HG03108 (cell line): Measurements from ENCODE around the gene FBXW10.
"Not testable (repeated sequence)": the region's sequence is repeated elsewhere in the genome, so short reads cannot be mapped to it uniquely, and the experiment has no call there.

Source experiments
- ATAC-seq: cut with Tn5 transposase; IDR thresholded peaks from one replicate; pipeline ENCODE4 v1.9.1; 2021; ENCODE audit warnings: moderate library complexity; ENCODE audit not compliant: unreplicated experiment

Gene FBXW10

DNA sequence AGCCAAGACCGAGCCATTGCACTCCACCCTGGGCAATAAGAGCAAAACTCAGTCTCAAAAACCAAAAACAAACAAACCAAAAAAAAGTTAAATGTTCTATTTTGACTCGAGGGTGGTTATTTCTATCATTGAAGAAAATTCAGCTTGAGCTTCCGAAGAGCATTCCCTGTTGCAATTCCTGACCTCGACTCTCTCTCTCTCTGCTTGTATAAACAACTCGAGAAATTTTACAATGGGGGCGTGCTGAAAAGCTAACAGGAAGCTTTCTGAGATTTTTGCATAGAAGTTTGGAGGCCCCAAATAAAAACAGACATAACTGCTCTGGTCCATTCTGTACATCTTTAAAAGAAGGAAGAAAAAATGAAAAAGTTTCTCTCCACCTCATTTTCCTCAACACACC lies 3.6 kb downstream of the FBXW10 start:
- not testable (repeated sequence) for ATAC-seq

DNA sequence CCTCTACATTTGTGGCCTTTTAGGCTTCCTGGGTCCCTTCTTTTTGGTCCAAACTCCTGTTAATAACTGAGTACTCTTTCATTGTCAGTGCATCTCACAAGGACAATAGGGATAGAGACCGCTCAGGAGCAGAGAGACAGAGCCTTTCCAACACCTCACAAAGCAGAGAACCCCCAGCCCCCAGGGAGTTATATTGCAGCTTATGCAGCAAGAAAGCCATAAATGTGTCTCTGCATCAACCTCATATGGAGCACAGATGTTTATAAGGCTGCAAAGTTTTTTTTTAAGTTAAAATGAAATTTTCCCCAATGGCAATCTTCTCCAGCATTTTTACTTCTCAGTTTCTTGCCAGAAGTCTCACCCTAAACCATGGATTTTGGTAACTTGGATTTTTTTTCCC lies 6.4 kb downstream of the FBXW10 start:
- ATAC-seq: not testable (repeated sequence)

- not testable (repeated sequence) for ATAC-seq
Measured at GRCh38 chr17:18753829-18754409, 10.1 kb downstream of the FBXW10 start.

DNA sequence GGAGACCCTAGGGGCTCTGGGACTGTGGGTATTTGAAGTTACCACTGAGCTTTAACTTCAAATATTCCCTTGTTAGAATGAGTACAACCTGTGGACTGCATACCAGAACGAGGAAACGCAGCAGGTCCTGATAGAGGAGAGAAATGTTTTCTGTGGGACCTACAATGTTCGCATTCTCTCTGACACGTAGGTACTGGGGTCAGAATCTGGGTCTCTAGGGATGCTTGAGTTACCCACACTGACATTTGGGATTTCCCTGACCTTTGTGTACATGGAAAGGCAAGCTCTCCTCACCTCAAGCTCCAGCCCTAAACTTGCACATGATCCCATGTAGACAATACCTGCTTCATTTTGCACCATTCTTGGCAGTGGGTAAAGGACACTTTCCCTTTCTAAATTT lies 12.1 kb downstream of the FBXW10 start:
- not testable (repeated sequence) for ATAC-seq

DNA sequence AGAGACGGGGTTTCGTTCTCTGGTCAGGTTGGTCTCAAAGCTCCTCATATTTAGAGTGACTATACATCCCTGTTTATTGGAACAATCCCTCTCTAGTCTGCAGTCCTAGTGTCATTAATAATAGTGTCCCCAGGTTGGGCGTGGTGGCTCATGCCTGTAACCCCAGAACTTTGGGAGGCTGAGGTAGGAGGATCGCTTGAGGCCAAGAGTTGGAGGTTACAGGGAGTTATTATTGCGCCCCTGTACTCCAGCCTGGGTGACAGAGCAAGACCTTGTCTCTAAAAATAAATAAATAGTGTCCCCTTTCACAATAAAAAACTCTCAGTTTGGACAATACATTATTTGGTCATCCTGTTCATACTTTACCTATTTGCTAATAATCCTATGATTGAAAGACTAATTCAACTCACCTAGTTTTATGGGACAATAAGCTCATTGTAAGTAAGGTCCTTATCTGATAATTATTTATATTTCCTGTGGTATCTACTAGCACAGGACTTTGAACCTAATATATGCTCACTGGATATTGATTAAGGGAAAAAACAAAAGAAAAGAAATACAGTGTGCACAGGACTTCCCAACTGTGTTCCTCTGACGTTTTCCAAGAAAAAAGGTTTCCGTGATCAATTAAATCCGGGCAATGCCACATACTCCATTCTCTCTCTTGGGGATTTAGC lies 13.7 kb downstream of the FBXW10 start:
- not testable (repeated sequence) for ATAC-seq

DNA sequence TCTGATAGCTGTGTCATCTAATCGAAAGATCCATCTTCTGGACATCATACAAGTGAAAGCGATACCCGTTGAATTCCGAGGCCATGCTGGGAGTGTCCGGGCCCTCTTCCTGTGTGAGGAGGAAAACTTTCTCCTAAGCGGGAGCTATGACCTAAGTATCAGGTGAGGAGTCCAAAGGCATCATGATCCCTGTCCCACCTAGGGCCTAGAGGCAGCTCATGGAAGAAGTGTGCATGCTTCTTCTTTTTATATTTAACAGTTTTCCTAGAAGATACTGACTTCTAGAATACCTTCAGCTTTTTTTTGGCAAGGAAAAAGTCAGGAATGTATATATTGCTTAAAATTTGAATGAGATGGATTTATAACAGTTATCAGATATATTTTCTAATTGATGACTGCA lies 14.5 kb downstream of the FBXW10 start:
- ATAC-seq: not testable (repeated sequence)

- ATAC-seq: not testable (repeated sequence)
Measured at GRCh38 chr17:18760221-18760620, 16.4 kb downstream of the FBXW10 start.

DNA sequence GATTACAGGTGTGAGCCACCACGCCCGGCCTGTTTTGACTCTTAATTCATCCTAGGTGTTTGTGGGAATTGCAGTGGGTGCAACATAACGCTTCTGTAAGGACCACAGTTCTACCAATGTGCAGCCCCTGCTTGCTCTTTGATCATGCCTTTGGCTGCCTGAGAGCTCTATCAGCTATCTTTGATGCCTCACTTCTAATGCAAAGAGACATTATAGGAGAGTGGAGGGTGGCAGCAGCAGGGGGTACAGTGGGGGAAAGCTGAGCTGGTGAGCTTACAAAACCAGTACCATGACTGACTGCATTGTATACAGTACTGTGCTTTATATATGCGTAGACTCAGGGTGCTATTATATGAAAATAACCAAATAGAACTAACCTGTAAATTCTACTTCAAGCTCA lies 26.7 kb downstream of the FBXW10 start:
- not testable (repeated sequence) for ATAC-seq

- ATAC-seq: not testable (repeated sequence)
Measured at GRCh38 chr17:18771066-18771465, 27.2 kb downstream of the FBXW10 start.

GRCh38 chr17:18772471-18772870 lies 28.6 kb downstream of the FBXW10 start:
- no peak for ATAC-seq

- peak; percentile 100 for ATAC-seq
Measured at GRCh38 chr17:18780991-18781718, 37.3 kb downstream of the FBXW10 start, which contains the start of gene TVP23B. TSS of gene TVP23B (plus strand) at chr17:18781183. CDS start at chr17:18781294, 111 bp downstream.

DNA sequence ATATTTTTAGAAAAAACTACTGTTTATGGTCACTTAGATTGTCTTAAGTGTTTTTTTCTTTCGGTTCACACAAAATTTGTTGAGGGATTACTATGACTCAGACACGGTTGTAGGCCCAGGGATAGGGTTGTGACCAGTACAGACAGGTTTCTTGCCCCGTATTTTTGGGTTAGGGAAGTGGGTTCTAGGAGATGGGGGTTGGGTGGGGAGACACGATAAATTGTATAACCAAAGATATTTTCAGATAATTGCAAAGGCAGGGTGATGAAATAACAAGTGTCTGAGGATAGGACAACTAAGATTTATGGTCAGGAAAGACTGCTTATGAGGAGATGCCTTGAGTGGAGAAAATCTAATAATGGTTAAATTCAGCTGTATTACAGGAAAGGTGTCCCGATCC lies 38.0 kb downstream of the FBXW10 start:
- not testable (repeated sequence) for ATAC-seq

- ATAC-seq: not testable (repeated sequence)
Measured at GRCh38 chr17:18785933-18786332, 42.1 kb downstream of the FBXW10 start.

- ATAC-seq: not testable (repeated sequence)
Measured at GRCh38 chr17:18786890-18787289, 43.0 kb downstream of the FBXW10 start.

DNA sequence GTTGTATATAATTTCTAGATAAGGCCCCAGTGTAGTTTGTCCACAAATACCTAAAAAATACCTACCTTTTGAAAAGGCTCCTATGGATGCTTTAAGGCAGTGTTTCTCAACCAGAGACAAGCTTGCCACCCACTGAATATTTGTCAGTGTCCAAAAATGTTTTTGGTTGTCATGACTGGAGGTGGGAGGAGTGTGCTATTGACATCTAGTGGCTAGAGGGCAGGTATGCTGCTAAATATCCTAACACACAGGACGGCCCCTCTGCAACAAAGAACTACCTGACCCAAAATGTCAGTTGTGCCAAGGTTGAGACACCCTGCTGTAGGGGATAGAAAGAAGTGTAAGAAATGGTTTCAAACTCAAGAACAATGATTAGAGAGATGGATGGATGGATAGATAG lies 47.5 kb downstream of the FBXW10 start:
- not testable (repeated sequence) for ATAC-seq

- ATAC-seq: not testable (repeated sequence)
Measured at GRCh38 chr17:18794841-18795240, 51.0 kb downstream of the FBXW10 start.

GRCh38 chr17:18796887-18797286 lies 53.0 kb downstream of the FBXW10 start:
- not testable (repeated sequence) for ATAC-seq

DNA sequence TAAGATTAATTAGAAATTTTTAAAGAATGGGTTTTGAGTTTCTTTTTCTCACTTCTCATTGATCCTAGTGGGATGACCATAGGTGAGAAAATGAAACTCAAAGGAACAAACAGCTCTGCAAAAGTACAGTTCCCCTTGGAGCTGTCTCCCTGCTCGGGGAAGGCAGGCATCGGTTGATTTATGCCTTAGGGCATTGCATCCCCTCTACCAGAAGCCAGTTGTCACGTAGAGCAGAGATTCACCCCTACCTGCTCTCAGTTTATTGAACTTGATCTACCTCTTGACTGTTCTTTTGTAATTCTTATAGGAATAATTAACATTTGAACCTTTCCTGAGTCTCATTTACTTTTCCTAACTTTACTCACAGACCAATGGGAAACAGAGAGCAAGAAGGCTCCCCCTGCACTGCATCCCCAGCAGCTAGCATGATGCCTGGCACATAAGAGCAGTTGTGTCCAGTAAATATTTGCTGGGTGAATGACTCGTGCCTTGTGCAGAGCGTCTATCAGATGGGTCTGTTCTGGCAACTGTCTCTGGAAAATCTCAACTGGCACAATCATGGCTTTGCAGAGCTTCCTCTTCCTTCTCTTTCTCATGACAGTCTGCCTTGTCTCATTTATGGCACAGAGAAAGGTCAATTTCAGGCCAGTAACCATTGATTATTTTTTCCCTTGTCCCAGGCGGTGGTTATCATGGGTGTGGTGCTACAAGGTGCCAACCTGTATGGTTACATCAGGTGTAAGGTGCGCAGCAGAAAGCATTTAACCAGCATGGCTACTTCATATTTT lies 59.8 kb downstream of the FBXW10 start:
- ATAC-seq: not testable (repeated sequence)

DNA sequence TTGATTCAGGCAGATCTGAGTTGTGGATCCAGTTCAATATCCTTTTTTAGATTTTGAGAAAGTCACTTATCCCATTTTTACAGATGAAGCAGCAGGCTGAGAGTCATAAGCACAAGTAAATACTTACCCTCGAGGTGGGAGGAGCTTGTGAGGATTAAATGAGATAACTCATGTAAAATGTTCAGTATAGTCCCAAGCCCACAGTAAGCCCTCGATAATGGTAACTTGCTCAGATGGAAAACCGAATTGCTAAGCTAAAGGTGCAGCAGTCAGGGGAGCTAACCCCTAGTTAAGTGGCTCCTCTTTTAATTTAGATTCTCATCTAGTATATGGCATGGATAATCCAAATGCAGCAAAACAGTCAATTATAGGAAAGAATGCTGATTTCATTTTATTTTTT lies 72.1 kb downstream of the FBXW10 start:
- not testable (repeated sequence) for ATAC-seq

DNA sequence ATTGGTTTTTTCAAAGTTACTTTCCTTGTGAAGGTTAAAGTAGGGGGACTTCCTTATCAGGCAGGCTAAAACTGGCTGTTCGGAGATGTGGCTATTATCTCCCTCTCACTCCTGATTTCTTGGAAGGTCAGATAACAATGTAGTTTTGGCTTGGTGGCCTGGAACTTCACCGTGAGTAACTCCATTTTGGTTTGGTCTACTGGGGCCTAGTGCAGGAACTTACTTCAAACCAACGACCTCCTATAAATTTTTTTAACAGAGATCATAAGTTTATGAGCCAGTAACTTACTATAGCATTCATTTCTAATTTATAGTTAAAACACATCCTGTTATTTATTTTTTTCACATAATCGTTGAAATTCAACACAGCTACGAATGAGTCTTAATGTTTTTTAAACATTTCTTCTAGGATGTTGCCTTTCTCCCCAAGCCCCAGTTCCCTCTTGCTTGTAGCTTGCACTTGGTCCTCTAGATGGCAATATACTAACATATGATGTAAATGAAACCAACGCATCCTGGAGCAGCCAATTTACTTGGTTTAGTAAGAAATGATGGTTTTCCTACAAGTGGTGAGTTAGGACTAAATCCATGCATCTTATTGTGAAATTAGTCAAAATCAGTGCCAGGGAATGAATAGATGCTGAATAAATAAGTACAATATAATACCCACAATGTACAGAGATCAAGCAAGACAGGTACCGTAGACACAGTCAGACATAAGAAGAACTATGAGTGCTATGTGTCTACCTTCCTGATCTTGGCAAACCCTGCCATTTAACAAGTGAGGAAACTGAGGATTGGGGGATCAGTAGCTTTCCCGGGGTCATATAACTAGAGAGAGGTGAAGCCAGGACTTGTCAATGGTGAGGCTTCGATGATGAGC lies 72.9 kb downstream of the FBXW10 start:
- ATAC-seq: not testable (repeated sequence)
